A549 (cell line): ENCODE measurements around the gene FRMD1.

ENCODE experiments used
- CBX2 ChIP-seq: fragments of 200-600 bp; sonication (generic); IDR thresholded peaks from 2 replicates; pipeline ENCODE4 v1.6.1; 2016; ENCODE audit warnings: low read depth, mild to moderate bottlenecking, borderline replicate concordance
- CTCF ChIP-seq: fragments of >200 bp; sonication (Bioruptor Twin); formaldehyde crosslinking; IDR thresholded peaks from 3 replicates; pipeline ENCODE4 v1.5.1; 2016
- HDAC2 ChIP-seq: fragments of 200-600 bp; sonication (generic); IDR thresholded peaks from 2 replicates; pipeline ENCODE4 v1.6.1; 2016
- POLR2A ChIP-seq: IDR thresholded peaks from 2 replicates; pipeline ENCODE4 v1.6.1; 2012; ENCODE audit warnings: mild to moderate bottlenecking, low read length

GRCh38 chr6:168072261-168072660 lies 6.8 kb downstream of the FRMD1 start:
- TF ChIP-seq HDAC2 = no peak
- no peak for TF ChIP-seq CTCF
- TF ChIP-seq CBX2 = no peak
- no peak for TF ChIP-seq POLR2A
